Transverse colon (tissue), 4 donors: ENCODE data around the gene PPM1J. TPM values are rescaled to one million over a fixed set of nuclear protein-coding genes. Genes with fewer than 3 reads are reported as not detected.

Experiments
- DNase-seq: peaks from one replicate; pipeline ENCODE4 v3.0.0-alpha.2; 2019
- H3K27ac ChIP-seq, 4 donors: fragments of 200-600 bp; sonication (generic); 2 replicates each; pipeline ENCODE4 v1.5.1; 2016 to 2018; ENCODE audit warnings: inconsistent platforms in 4 of 4
- H3K27me3 ChIP-seq: fragments of 200-600 bp; sonication (generic); 2 replicates; pipeline ENCODE4 v1.5.1; 2017; ENCODE audit warnings: inconsistent platforms
- H3K36me3 ChIP-seq, 4 donors: fragments of 200-600 bp; sonication (generic); 2 replicates each; pipeline ENCODE4 v1.5.1; 2017 to 2019; ENCODE audit warnings: inconsistent platforms in 4 of 4
- H3K4me1 ChIP-seq, 4 donors: fragments of 200-600 bp; sonication (generic); 2 replicates each; pipeline ENCODE4 v1.5.1; 2017 to 2020; ENCODE audit warnings: inconsistent platforms in 4 of 4
- H3K4me3 ChIP-seq, 4 donors: fragments of 200-600 bp; sonication (generic); 1 replicate in 1 of 4; 2 replicates in 3 of 4; pipeline versions ENCODE4 v1.5.1 to v1.6.1; 2017 to 2019; ENCODE audit warnings: inconsistent platforms in 4 of 4
- H3K9me3 ChIP-seq, 2 donors: fragments of 200-600 bp; sonication (generic); 2 replicates each; pipeline ENCODE4 v1.5.1; 2017 to 2019; ENCODE audit warnings: inconsistent platforms in 2 of 2
- CTCF ChIP-seq, 5 experiments: fragments of 200-600 bp in 3 of 5; fragments of 450-650 bp in 2 of 5; sonication (generic) in 3 of 5; IDR thresholded peaks; 1 replicate in 2 of 5; 2 replicates in 3 of 5; pipeline ENCODE4 v1.5.1; 2016 to 2017; ENCODE audit warnings: antibody characterized with exemption in 5 of 5, inconsistent platforms in 3 of 5, mild to moderate bottlenecking in 2 of 5, moderate library complexity in 1 of 5
- EP300 ChIP-seq: sonication (generic); formaldehyde crosslinking; IDR thresholded peaks from one replicate; pipeline ENCODE4 v1.6.1; 2017; ENCODE audit warnings: antibody characterized with exemption, low read depth
- POLR2A ChIP-seq: fragments of 450-650 bp; IDR thresholded peaks from one replicate; pipeline ENCODE4 v1.6.1; 2016; ENCODE audit warnings: antibody characterized with exemption, mild to moderate bottlenecking, moderate library complexity
- POLR2AphosphoS5 ChIP-seq, 3 donors: sonication (generic); formaldehyde crosslinking; IDR thresholded peaks; one replicate each; pipeline ENCODE4 v1.6.1; 2016; ENCODE audit warnings: antibody characterized with exemption in 3 of 3
- WGBS, 2 donors: methylation state at CpG; one replicate each; pipeline ENCODE4 v1.1.5; 2018; ENCODE audit warnings: low coverage in 1 of 2; 5-methylcytosine and 5-hydroxymethylcytosine counted together
- in situ Hi-C, 4 donors: fragments of 200-750 bp; cut with MboI; loops; one replicate each; pipeline versions ENCODE4 v1.15.0 to v1.15.1; 2017; ENCODE audit warnings: low sequenced_read_pairs in 3 of 4, low pct_ligation_motif_present in 1 of 4, low pct_unique_long_range_greater_than_20kb in 1 of 4
- intact Hi-C: fragments of 100-400 bp; cut with DNase I; formaldehyde crosslinking; loops from one replicate; pipeline ENCODE4 v1.15.1; 2023; ENCODE audit warnings: low total_unique reads
- total RNA-seq, 4 donors: library from RNA; depleted of rRNA; stranded (reverse); fragments of >200 nt; gene quantifications; one replicate each; pipeline ENCODE4 v1.1.0, GENCODE V29; 2016

PPM1J gene
- total RNA-seq, 4 donors from 2014 or later: 0.68 to 1.7 TPM; not detected in 2

GRCh38 chr1:112711670-112712069, 3.5 kb downstream of the PPM1J start:
- no peaks in the 10 kb centered on the region for H3K27me3 ChIP-seq
- peaks cover 6 to 30% (median 23%) of the 10 kb centered on the region in 4 donors for H3K4me1 ChIP-seq
- intact Hi-C loops: loop anchor here (10.0 kb wide), 1 partner anchor 363 kb away; the partner anchor contains the start of gene LRIG2
- no peak for DNase-seq
- in situ Hi-C loops: loop anchor here in 2 of 4 donors (10.0 to 25.0 kb wide), 2 partner anchors 97 to 351 kb away; partner anchors contain the start of genes CAPZA1 (in 1 of the 2), LRIG2 (in 1 of the 2) and ST7L (in 1 of the 2)
- H3K27ac ChIP-seq: no peak overlapping the region
- no peak for TF ChIP-seq POLR2A
- no peak for TF ChIP-seq CTCF (IDR thresholded peaks at IDR 0.05)
- TF ChIP-seq POLR2AphosphoS5 (IDR thresholded peaks at IDR 0.05): no peak
- TF ChIP-seq EP300: no peak
- no peaks in the 10 kb centered on the region for H3K36me3 ChIP-seq
- H3K4me3 ChIP-seq: no peak overlapping the region
- H3K9me3 ChIP-seq: no peaks in the 10 kb centered on the region
- WGBS, 2 donors: 92% methylated on average over 10 of the region's 11 CpGs; no CpG with 5 or more reads in 1 of the 2 donors

GRCh38 chr1:112711041-112711440, 4.1 kb downstream of the PPM1J start:
- in situ Hi-C loops: loop anchor here in 2 of 4 donors (10.0 to 25.0 kb wide), 2 partner anchors 96 to 351 kb away; partner anchors contain the start of genes CAPZA1 (in 1 of the 2), LRIG2 (in 1 of the 2) and ST7L (in 1 of the 2)
- DNase-seq: no peak
- WGBS, 2 donors: 76% methylated on average over 6 of the region's 7 CpGs; no CpG with 5 or more reads in 1 of the 2 donors
- TF ChIP-seq POLR2A (no peak), CTCF (IDR thresholded peaks at IDR 0.05) (no peak), POLR2AphosphoS5 (IDR thresholded peaks at IDR 0.05) (no peak), EP300 (no peak)
- intact Hi-C loops: loop anchor here (10.0 kb wide), 1 partner anchor 364 kb away; the partner anchor contains the start of gene LRIG2
- Histone ChIP-seq H3K9me3 (no peaks in the 10 kb centered on the region), H3K27ac (no peak overlapping the region), H3K27me3 (no peaks in the 10 kb centered on the region), H3K4me3 (no peak overlapping the region), H3K36me3 (no peaks in the 10 kb centered on the region), H3K4me1 (peaks cover 6 to 25% (median 20%) of the 10 kb centered on the region in 4 donors)

GRCh38 chr1:112710586-112710985, 4.5 kb downstream of the PPM1J start:
- H3K27me3 ChIP-seq: no peaks in the 10 kb centered on the region

More at GRCh38 chr1:112710586-112710985, 4.5 kb downstream of the PPM1J start:
- Histone ChIP-seq H3K36me3 (no peaks in the 10 kb centered on the region), H3K4me3 (no peak overlapping the region), H3K9me3 (no peaks in the 10 kb centered on the region), H3K27ac (no peak overlapping the region), H3K4me1 (peaks cover 10 to 25% (median 20%) of the 10 kb centered on the region in 4 donors)
- in situ Hi-C loops (loop anchor here in 2 of 4 donors (10.0 to 25.0 kb wide), 2 partner anchors 96 to 352 kb away; partner anchors contain the start of genes CAPZA1 (in 1 of the 2), LRIG2 (in 1 of the 2) and ST7L (in 1 of the 2)), intact Hi-C loops (loop anchor here (10.0 kb wide), 1 partner anchor 364 kb away; the partner anchor contains the start of gene LRIG2)
- no peak for TF ChIP-seq POLR2AphosphoS5 (IDR thresholded peaks at IDR 0.05)
- no peak for TF ChIP-seq POLR2A
- no peak for TF ChIP-seq CTCF (IDR thresholded peaks at IDR 0.05)
- TF ChIP-seq EP300: no peak
- WGBS, 2 donors: 69% methylated on average over 2 of the region's 3 CpGs; no CpG with 5 or more reads in 1 of the 2 donors
- DNase-seq: no peak
